ENCODE data around the gene TMEM151B.

The TMEM151B gene

GRCh38 chr6:44333273-44333919 lies 63.1 kb downstream of the TMEM151B start:
- no peak for TF ChIP-seq POLR2AphosphoS5 (IDR thresholded peaks at IDR 0.05; ENCODE audit: low read depth, low read length)
- no peak for TF ChIP-seq SIN3A (IDR thresholded peaks at IDR 0.05; ENCODE audit: borderline replicate concordance, insufficient read depth, low read length)
- TF ChIP-seq TAF1 (IDR thresholded peaks at IDR 0.05; ENCODE audit: borderline replicate concordance, insufficient read depth, low read length) = no peak
- TF ChIP-seq REST (IDR thresholded peaks at IDR 0.05; ENCODE audit: insufficient read depth in 1 of 2, low read depth in 2 of 2, low read length in 2 of 2) = no peak

- no peak for TF ChIP-seq POLR2AphosphoS5 (IDR thresholded peaks at IDR 0.05; ENCODE audit: low read depth, low read length)
- TF ChIP-seq FOXP2 (optimal IDR thresholded peaks at IDR 0.05; ENCODE audit: borderline replicate concordance, extremely low read depth, extremely low read length, insufficient read depth) = no peak
- no peak for TF ChIP-seq SIN3A (IDR thresholded peaks at IDR 0.05; ENCODE audit: borderline replicate concordance, insufficient read depth, low read length)
- no peak for TF ChIP-seq REST (IDR thresholded peaks at IDR 0.05; ENCODE audit: insufficient read depth in 1 of 2, low read depth in 2 of 2, low read length in 2 of 2)
- no peak for TF ChIP-seq TAF1 (IDR thresholded peaks at IDR 0.05; ENCODE audit: borderline replicate concordance, insufficient read depth, low read length)
Observed at GRCh38 chr6:44333942-44334341, 63.7 kb downstream of the TMEM151B start.

- TF ChIP-seq FOXP2 (optimal IDR thresholded peaks at IDR 0.05; ENCODE audit: borderline replicate concordance, extremely low read depth, extremely low read length, insufficient read depth) = no peak
- TF ChIP-seq POLR2AphosphoS5 (IDR thresholded peaks at IDR 0.05; ENCODE audit: low read depth, low read length) = no peak
- no peak for TF ChIP-seq SIN3A (IDR thresholded peaks at IDR 0.05; ENCODE audit: borderline replicate concordance, insufficient read depth, low read length)
- TF ChIP-seq REST (IDR thresholded peaks at IDR 0.05; ENCODE audit: insufficient read depth in 1 of 2, low read depth in 2 of 2, low read length in 2 of 2) = no peak
- no peak for TF ChIP-seq TAF1 (IDR thresholded peaks at IDR 0.05; ENCODE audit: borderline replicate concordance, insufficient read depth, low read length)
Observed at GRCh38 chr6:44335631-44336030, 65.4 kb downstream of the TMEM151B start.

GRCh38 chr6:44338228-44339122 lies 68.2 kb downstream of the TMEM151B start:
- TF ChIP-seq POLR2AphosphoS5 (IDR thresholded peaks at IDR 0.05; ENCODE audit: low read depth, low read length) = no peak
- no peak for TF ChIP-seq REST (IDR thresholded peaks at IDR 0.05; ENCODE audit: insufficient read depth in 1 of 2, low read depth in 2 of 2, low read length in 2 of 2)
- no peak for TF ChIP-seq FOXP2 (optimal IDR thresholded peaks at IDR 0.05; ENCODE audit: borderline replicate concordance, extremely low read depth, extremely low read length, insufficient read depth)
- no peak for TF ChIP-seq TAF1 (IDR thresholded peaks at IDR 0.05; ENCODE audit: borderline replicate concordance, insufficient read depth, low read length)
- no peak for TF ChIP-seq SIN3A (IDR thresholded peaks at IDR 0.05; ENCODE audit: borderline replicate concordance, insufficient read depth, low read length)

All from PFSK-1 (cell line).